ENCODE measurements around the gene HNRNPLL.

DNA sequence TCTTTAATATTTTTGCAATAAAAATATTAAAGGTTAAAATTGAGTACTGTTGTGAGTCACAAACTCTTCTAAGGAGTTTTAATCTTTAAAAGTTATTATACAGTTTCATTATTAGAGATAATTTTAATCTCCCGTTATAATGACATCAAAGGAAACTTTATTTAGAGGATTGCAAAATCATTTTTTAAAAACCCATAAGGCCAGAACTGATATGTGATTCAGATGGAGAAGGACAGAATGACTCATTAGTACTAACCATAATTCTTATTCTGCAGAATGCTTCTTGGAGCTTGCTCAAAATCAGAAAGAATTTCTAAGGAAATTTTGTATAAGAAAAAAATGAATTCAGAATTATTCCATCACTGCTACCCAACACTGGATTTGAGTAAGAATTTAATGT, 12.5 kb upstream of the HNRNPLL start:
- TF ChIP-seq CREB1 (IDR thresholded peaks at IDR 0.05) = no peak
- no peak for TF ChIP-seq KDM5A (IDR thresholded peaks at IDR 0.05; ENCODE audit: low read length)
- TF ChIP-seq HDAC2 (IDR thresholded peaks at IDR 0.05; ENCODE audit: borderline replicate concordance in 1 of 2, low read depth in 2 of 2, low read length in 2 of 2) = no peak
- TF ChIP-seq, protein P1, sequence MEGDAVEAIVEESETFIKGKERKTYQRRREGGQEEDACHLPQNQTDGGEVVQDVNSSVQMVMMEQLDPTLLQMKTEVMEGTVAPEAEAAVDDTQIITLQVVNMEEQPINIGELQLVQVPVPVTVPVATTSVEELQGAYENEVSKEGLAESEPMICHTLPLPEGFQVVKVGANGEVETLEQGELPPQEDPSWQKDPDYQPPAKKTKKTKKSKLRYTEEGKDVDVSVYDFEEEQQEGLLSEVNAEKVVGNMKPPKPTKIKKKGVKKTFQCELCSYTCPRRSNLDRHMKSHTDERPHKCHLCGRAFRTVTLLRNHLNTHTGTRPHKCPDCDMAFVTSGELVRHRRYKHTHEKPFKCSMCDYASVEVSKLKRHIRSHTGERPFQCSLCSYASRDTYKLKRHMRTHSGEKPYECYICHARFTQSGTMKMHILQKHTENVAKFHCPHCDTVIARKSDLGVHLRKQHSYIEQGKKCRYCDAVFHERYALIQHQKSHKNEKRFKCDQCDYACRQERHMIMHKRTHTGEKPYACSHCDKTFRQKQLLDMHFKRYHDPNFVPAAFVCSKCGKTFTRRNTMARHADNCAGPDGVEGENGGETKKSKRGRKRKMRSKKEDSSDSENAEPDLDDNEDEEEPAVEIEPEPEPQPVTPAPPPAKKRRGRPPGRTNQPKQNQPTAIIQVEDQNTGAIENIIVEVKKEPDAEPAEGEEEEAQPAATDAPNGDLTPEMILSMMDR (IDR thresholded peaks at IDR 0.05; ENCODE audit: control extremely low read depth in 1 of 3, insufficient read depth in 1 of 3, low read depth in 1 of 3, low read length in 3 of 3) = no peak
- TF ChIP-seq, protein P2, sequence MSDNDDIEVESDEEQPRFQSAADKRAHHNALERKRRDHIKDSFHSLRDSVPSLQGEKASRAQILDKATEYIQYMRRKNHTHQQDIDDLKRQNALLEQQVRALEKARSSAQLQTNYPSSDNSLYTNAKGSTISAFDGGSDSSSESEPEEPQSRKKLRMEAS (IDR thresholded peaks at IDR 0.05) = no peak
- TF ChIP-seq RAD21 (IDR thresholded peaks at IDR 0.05 in 1 of 2, conservative IDR thresholded peaks at IDR 0.05 in 1 of 2; ENCODE audit: low read depth in 2 of 2, low read length in 2 of 2) = no peak
- no peak for TF ChIP-seq SIN3A (conservative IDR thresholded peaks at IDR 0.05 in 1 of 2, IDR thresholded peaks at IDR 0.05 in 1 of 2; ENCODE audit: low read depth in 1 of 2, low read length in 2 of 2)

Data from H1 (cell line).